Jurkat, Clone E6-1 (cell line): ENCODE results near the gene EGFR.
"Not testable (repeated sequence)": the region's sequence is repeated elsewhere in the genome, so short reads cannot be mapped to it uniquely, and the experiment has no call there.

ENCODE experiments used
- DNase-seq: peaks from one replicate; pipeline ENCODE4 v3.0.0-alpha.2; 2011; ENCODE audit warnings: low read depth, low spot score
- H3K4me3 ChIP-seq: 2 replicates; pipeline ENCODE4 v1.5.1; 2011; ENCODE audit warnings: mild to moderate bottlenecking, low read length, control low read depth, moderate library complexity

Gene EGFR

GRCh38 chr7:55031075-55031474 is 12.3 kb downstream of the EGFR start:
- H3K4me3 ChIP-seq: no peak overlapping the region
- no peak for DNase-seq

GRCh38 chr7:55032069-55032699 is 13.4 kb downstream of the EGFR start:
- DNase-seq: no peak
- H3K4me3 ChIP-seq: no peak overlapping the region

DNA sequence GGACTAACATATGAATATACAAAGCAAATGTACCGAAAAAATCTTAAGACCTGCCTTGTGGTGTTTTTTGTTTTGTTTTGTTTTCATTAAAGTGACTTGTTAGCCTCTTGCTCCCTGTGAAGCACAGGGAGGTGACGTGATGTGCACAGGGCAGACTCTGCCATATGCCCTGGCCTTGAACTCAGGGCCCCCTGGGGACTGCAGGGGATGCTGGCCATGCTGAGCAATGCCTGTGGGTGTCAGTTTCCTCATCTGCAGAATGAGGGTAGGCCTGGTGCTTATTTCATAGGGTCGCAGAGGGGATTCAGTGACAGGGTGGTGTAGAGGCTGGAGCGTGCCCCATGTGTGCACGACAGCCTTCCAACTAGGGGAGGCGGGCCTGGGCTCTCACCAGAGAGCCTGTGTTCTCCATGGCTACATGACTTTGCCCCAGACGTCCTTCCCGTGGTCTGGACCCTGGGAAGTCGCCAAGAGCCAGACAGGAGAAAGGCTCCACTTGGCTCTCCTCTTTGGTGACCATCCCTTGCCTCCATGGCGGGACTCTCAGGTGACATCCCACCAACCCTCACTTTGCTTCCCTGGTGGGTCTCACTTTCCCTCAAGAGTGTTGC is 14.5 kb downstream of the EGFR start:
- DNase-seq: no peak
- no peak overlapping the region for H3K4me3 ChIP-seq

GRCh38 chr7:55034776-55035175 is 16.0 kb downstream of the EGFR start:
- H3K4me3 ChIP-seq: no peak overlapping the region
- no peak for DNase-seq

DNA sequence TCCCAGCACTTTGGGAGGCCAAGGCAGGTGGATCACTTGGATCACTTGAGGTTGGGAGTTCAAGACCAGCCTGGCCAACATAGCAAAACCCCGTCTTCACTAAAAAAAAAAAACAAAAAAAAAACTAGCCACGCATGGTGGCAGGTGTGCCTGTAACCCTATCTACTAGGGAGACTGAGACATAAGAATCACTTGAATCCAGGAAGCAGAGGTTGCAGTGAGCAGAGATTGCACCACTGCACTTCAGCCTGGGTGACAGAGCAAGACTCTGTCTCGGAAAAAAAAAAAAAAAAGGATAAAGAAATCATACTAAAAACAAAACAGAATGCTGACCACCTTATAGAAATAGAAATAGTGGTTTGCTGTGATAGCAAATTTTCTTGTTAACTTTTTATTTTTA is 16.6 kb downstream of the EGFR start:
- H3K4me3 ChIP-seq, DNase-seq: not testable (repeated sequence)

- no peak overlapping the region for H3K4me3 ChIP-seq
- DNase-seq: no peak
Observed at GRCh38 chr7:55036950-55037736, 18.3 kb downstream of the EGFR start.

DNA sequence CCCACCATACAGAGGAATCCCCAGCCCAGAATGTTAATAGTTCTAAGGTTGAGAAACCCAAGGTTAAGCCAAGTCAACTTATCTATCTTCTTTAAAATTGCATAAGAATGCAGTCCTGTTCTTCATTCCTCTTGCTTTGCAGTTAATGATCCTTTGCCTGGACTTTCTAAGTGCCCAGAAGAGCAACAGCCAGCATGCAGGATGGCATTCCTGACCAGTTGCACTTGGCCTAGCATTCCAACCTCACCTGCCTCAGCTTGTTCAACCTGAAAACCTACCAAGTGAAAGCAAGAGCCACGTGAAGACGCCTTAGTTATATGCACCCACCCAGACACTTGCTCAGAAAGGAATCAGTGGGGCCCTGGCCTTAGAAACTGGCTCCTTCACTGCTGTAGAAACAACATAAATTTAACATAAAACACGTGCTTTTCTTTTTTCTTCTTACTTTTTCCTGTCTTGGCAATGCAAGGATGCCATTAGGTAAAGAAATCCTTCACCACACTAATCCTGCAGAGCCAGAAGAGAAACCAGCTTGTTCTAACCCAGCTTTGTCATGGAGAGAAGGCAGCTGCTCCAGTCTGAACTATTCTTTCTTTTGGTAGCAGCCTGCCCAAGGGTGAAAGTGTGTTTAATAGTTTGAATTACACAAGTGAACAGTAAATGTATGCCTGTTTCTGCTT is 25.0 kb downstream of the EGFR start:
- DNase-seq: no peak
- no peak overlapping the region for H3K4me3 ChIP-seq

DNA sequence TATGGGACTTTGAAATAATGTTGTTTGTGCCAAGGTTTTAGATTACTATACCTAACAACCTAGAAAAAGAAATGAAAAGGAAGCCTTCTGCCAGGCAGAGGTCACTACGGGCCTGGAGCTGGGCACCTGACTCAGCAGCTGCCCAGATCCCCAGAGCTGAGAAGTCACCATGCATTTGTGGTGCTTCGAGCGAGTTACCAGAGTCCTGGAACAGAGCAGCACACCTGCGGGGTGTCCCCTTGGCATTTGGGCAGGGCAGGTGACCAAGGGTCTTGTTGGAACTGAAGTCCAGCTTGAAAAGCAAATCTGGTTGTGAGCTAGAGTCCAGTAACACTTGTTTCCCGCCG is 25.5 kb downstream of the EGFR start:
- DNase-seq: no peak
- H3K4me3 ChIP-seq: no peak overlapping the region

GRCh38 chr7:55044791-55045190 is 26.0 kb downstream of the EGFR start:
- no peak overlapping the region for H3K4me3 ChIP-seq
- no peak for DNase-seq

GRCh38 chr7:55046582-55047342 is 27.9 kb downstream of the EGFR start:
- H3K4me3 ChIP-seq: no peak overlapping the region
- no peak for DNase-seq

DNA sequence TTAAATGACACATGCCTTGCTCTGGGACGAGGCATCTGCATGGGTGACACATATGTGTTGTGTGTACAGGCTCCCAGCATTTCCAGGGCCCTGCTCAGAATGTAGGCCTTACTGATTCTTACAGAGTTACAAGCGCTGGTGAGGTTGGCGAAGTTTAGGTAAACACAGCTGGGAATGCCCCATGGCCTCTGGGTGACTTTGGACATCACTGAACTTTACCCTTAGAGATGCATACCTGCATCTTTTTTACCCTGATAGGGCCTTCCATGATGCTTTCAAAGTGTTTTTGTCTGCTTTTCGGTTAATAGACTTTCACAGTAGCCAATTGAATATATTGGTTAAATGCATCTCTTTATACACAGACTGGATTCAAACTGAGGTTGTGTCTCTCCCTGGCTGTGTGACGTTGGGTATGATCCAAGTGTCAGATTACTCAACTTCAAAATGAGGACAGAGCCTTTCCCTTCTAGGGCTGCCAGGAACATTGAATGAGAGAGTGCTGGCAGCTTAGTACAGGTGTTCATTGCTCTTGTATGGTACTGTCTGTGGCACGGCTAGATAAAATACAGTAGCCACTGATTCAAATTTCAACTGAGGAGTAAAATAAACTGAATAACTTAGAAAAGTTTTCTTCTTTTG is 29.5 kb downstream of the EGFR start:
- H3K4me3 ChIP-seq: no peak overlapping the region
- no peak for DNase-seq

DNA sequence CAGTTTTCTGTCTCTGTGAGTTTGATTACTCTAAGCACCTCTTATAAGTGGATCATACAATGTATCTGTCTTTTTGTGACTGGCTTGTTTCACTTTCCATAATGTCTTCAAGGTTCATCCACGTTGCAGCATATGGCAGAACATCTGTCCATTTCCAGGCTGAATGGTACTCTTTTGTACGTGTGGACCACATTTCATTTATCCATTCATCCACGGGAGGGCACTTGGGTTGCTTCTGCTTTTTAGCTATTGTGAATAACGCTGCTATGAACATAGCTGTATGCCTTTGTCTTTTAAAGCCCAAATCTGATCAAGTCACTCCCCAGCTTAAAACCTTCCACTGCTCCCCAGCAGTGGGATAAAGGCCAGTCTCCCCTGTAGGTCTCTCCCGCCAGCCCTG is 31.5 kb downstream of the EGFR start:
- H3K4me3 ChIP-seq: no peak overlapping the region
- DNase-seq: no peak

GRCh38 chr7:55052081-55052480 is 33.3 kb downstream of the EGFR start:
- H3K4me3 ChIP-seq: no peak overlapping the region
- DNase-seq: no peak

- H3K4me3 ChIP-seq: no peak overlapping the region
- no peak for DNase-seq
Observed at GRCh38 chr7:55052741-55053427, 34.1 kb downstream of the EGFR start.

DNA sequence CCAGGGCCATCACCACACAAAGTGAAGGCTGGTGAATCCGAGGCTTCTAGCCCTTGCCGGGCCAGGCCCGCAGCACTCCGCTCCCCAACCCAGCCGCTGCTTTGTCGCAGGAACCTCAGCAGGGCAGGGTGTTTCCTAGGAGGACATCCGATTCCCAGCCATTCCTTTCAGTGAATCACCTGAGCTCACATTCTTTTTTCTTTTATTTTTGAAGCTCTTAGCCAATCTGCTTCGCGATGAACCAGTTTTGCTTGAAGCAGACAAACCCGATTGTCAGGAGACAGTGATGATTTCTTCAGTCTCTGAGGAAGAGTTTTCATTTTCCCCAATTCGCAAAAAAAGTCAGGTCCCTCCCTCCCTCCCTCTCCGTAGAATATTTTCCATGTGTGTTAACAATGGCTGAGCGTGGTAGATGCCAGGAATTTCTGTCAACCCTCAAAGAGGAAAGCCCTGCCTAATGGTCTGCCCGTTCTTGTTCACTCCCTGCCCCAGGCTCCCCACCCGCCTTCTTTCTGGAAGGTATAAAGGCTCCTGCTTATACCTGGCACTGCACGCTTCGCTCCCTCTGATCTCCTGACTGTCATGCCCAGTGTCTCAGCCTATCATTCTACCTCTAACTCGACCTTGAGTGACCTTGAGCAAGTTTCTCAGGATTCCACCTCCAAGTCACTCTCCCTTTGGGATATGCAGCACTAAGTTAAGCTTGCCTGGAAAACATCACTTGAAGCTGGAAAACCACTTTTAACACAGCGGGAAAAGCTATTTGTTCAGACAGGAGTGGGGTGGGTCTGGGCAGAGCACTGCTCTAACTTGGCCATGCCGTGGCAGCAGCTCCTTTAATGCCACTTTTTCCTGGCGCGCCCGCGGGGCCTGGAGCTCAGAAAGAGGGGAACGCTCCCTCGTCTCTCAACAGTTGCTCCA is 35.1 kb downstream of the EGFR start:
- no peak for DNase-seq
- H3K4me3 ChIP-seq: no peak overlapping the region

DNA sequence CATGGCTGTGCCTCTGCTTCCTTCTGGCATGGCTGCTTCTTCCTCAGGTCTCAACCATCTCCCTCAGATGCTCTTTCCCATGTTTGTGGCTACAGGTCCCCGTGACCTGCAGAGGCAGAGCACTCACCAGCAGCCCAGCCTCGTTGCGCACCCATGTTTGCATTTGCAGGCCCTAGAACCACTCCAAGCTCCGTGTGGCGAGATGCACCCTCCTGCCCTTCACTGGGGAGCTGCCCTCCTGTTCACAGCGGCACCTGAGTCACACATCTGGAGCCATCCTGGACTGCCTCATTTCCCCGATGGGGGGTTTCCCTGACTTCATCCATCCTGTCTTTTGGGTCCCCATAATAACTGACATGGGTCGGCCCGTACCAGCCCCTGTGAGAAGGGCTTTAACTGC is 35.9 kb downstream of the EGFR start:
- no peak overlapping the region for H3K4me3 ChIP-seq
- DNase-seq: no peak

DNA sequence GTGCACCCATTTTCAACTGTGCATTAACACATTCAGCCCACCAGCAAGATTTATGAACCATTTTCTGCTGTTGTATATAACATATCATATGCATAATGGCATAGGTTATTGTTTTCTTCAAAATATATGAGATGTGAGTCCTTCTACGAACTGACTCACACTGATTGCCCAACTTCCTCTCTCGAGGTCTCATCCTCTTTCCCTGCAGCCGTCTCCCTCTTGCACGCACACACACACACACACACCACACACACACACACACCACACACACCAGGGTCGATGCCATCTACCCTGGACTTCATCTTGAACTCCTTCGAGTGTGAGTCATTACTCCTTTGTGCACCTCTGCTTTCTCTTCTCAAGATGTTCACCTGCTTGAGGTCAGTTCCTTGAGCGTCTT is 36.7 kb downstream of the EGFR start:
- no peak overlapping the region for H3K4me3 ChIP-seq
- DNase-seq: no peak
